H1 (cell line): ENCODE results near the gene PARD3. TPM values are rescaled to one million over a fixed set of nuclear protein-coding genes. Genes with fewer than 3 reads are reported as not detected.

Experiments
- CEBPB ChIP-seq: IDR thresholded peaks from 2 replicates; pipeline ENCODE4 v1.6.1; 2012; ENCODE audit warnings: low read depth, low read length
- CHD7 ChIP-seq: fragments of 300-600 bp; sonication (generic); IDR thresholded peaks from 2 replicates; pipeline ENCODE4 v1.7.1; 2012; ENCODE audit warnings: low read length, moderate library complexity, mild to moderate bottlenecking, inconsistent platforms; ENCODE audit not compliant: insufficient replicate concordance
- CTBP2 ChIP-seq: IDR thresholded peaks from 2 replicates; pipeline ENCODE4 v1.7.0; 2011; ENCODE audit warnings: borderline replicate concordance, mild to moderate bottlenecking, moderate library complexity, mixed read lengths, low read length; ENCODE audit not compliant: insufficient read depth, insufficient read length
- FOSL1 ChIP-seq: IDR thresholded peaks from 2 replicates; pipeline ENCODE4 v1.6.1; 2011; ENCODE audit warnings: mild to moderate bottlenecking, low read depth, low read length, moderate library complexity; ENCODE audit not compliant: insufficient read depth
- JUN ChIP-seq: IDR thresholded peaks from 2 replicates; pipeline ENCODE4 v1.6.1; 2011; ENCODE audit warnings: low read depth, mild to moderate bottlenecking, improper control_type of control experiment, low read length
- KDM1A ChIP-seq: fragments of 200-600, 300-600 bp; sonication (generic); IDR thresholded peaks from 2 replicates; pipeline ENCODE4 v1.7.1; 2016; ENCODE audit warnings: mild to moderate bottlenecking, low read length, borderline replicate concordance
- SP1 ChIP-seq: IDR thresholded peaks from 2 replicates; pipeline ENCODE4 v1.6.1; 2011; ENCODE audit warnings: low read depth, low read length
- SP2 ChIP-seq: IDR thresholded peaks from 2 replicates; pipeline ENCODE4 v1.6.1; 2012; ENCODE audit warnings: mild to moderate bottlenecking, low read length, inconsistent platforms
- SRF ChIP-seq: IDR thresholded peaks from 2 replicates; pipeline ENCODE4 v1.6.1; 2011; ENCODE audit warnings: mild to moderate bottlenecking, low read depth, low read length, moderate library complexity
- YY1 ChIP-seq: IDR thresholded peaks from 2 replicates; pipeline ENCODE4 v1.6.1; 2011; ENCODE audit warnings: low read depth, mild to moderate bottlenecking, low read length
- polyA plus RNA-seq, 7 experiments: library from polyadenylated mRNA; depleted of rRNA in 3 of 7; stranded (reverse) in 5 of 7; unstranded in 2 of 7; fragments of >200 nt in 5 of 7; fragments of 200-250 nt in 2 of 7; gene quantifications; 1 replicate in 5 of 7; 2 replicates in 1 of 7; 4 replicates in 1 of 7; pipeline versions ENCODE4 v1.2.1 to v1.2.3, GENCODE V29; 2011 to 2013; ENCODE audit warnings: missing spikeins in 2 of 7, mixed read lengths in 2 of 7
- total RNA-seq: library from RNA; stranded (reverse); fragmentation: NEBNext Ultra II Directional; extraction: Animal tissue kit (Norgen Biotek cat#: 25700); gene quantifications from 2 replicates; pipeline ENCODE4 v1.2.1, GENCODE V29; 2021

Gene PARD3
- total and polyA plus RNA-seq, 2 of the 8 experiments (the other 6 are each of a cell fraction or from before 2014, with no cell fraction given): 19.7 to 49.1 TPM

- no peak for TF ChIP-seq CHD7
- no peak for TF ChIP-seq SP2
- no peak for TF ChIP-seq CEBPB
- no peak for TF ChIP-seq KDM1A
- no peak for TF ChIP-seq JUN
- TF ChIP-seq SP1: no peak
- TF ChIP-seq CTBP2: no peak
- TF ChIP-seq FOSL1: no peak
- no peak for TF ChIP-seq SRF
- no peak for TF ChIP-seq YY1
Observed at GRCh38 chr10:34415039-34415438, 400.1 kb downstream of the PARD3 start (continued).
